Esophagus muscularis mucosa (tissue), 3 donors: ENCODE measurements around the gene PTPN3.

Experiments used
- POLR2AphosphoS5 ChIP-seq, 2 donors: sonication (generic); formaldehyde crosslinking; IDR thresholded peaks; one replicate each; pipeline ENCODE4 v1.6.1; 2017; ENCODE audit warnings: antibody characterized with exemption in 2 of 2
- TF ChIP-seq, protein P1 (sequence below), 3 experiments: fragments of 200-600 bp in 2 of 3; fragments of 450-650 bp in 1 of 3; sonication (generic) in 2 of 3; IDR thresholded peaks; one replicate each; pipeline ENCODE4 v1.5.1; 2017 to 2019; ENCODE audit warnings: antibody characterized with exemption in 3 of 3, mild to moderate bottlenecking in 2 of 3, moderate library complexity in 1 of 3

DNA sequence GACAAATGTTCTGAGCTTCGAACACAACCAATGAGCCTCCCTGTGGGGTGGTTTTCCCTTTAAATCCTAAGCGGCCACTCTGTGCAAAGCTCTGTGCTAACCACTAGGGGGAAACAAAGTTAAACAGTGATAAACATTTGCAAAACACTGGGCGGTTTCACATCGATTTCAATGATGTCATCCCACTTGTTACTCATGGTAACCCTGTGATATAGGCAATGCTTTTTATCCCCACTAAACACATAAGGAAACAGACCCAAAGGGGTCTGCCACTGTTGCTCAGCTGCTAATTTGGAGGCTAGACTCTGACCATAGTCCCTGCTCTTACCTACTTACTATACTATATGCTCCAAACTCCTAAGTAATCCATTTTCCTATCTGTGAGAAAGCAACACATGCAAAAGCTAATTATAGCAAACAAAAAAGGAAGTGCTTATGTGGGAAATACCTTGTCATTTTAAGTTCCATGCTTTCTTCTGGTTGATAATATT is 57.3 kb downstream of the PTPN3 start:
- no peak for TF ChIP-seq POLR2AphosphoS5 (IDR thresholded peaks at IDR 0.05)
- TF ChIP-seq, protein P1, sequence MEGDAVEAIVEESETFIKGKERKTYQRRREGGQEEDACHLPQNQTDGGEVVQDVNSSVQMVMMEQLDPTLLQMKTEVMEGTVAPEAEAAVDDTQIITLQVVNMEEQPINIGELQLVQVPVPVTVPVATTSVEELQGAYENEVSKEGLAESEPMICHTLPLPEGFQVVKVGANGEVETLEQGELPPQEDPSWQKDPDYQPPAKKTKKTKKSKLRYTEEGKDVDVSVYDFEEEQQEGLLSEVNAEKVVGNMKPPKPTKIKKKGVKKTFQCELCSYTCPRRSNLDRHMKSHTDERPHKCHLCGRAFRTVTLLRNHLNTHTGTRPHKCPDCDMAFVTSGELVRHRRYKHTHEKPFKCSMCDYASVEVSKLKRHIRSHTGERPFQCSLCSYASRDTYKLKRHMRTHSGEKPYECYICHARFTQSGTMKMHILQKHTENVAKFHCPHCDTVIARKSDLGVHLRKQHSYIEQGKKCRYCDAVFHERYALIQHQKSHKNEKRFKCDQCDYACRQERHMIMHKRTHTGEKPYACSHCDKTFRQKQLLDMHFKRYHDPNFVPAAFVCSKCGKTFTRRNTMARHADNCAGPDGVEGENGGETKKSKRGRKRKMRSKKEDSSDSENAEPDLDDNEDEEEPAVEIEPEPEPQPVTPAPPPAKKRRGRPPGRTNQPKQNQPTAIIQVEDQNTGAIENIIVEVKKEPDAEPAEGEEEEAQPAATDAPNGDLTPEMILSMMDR (IDR thresholded peaks at IDR 0.05): peak; percentile 53 to 76 (median 58)
